Mesothelial cell of epicardium (in vitro differentiated cells): ENCODE results near the gene AKAP5. TPM values are rescaled to one million over a fixed set of nuclear protein-coding genes. Genes with fewer than 3 reads are reported as not detected.

Experiments used
- DNase-seq, 2 experiments: peaks; one replicate each; pipeline ENCODE4 v3.0.0; 2021; ENCODE audit warnings: low spot score in 2 of 2; ENCODE audit not compliant: unreplicated experiment in 2 of 2
- H3K27ac Mint-ChIP-seq: 2 replicates; pipeline ENCODE4 v1.8.0; 2021; ENCODE audit warnings: mixed read lengths
- H3K27me3 Mint-ChIP-seq: 2 replicates; pipeline ENCODE4 v1.8.0; 2021; ENCODE audit warnings: low read depth, mixed read lengths
- H3K36me3 Mint-ChIP-seq: 2 replicates; pipeline ENCODE4 v1.8.0; 2021; ENCODE audit warnings: mixed read lengths
- H3K4me1 Mint-ChIP-seq: 2 replicates; pipeline ENCODE4 v1.8.0; 2021; ENCODE audit warnings: mixed read lengths
- H3K4me3 Mint-ChIP-seq: 2 replicates; pipeline ENCODE4 v1.8.0; 2021; ENCODE audit warnings: mild to moderate bottlenecking, moderate library complexity, mixed read lengths
- H3K9me3 Mint-ChIP-seq: 2 replicates; pipeline ENCODE4 v1.8.0; 2021; ENCODE audit warnings: mixed read lengths
- CTCF ChIP-seq: fragments of 200-600 bp; sonication (generic); IDR thresholded peaks from one replicate; pipeline ENCODE4 v1.5.0; 2021; ENCODE audit warnings: antibody characterized with exemption; ENCODE audit not compliant: unreplicated experiment
- total RNA-seq: library from RNA; stranded (reverse); gene quantifications from 3 replicates; pipeline ENCODE4 v1.2.1, GENCODE V29; 2021

AKAP5 gene
- 2.0 to 2.1 TPM (median 2.1 TPM) in 3 replicates for total RNA-seq

- no peak for TF ChIP-seq CTCF
- DNase-seq: peak; percentile 82 to 86
- H3K36me3 Mint-ChIP-seq: peaks cover 6% of the 10 kb centered on the region
Observed at GRCh38 chr14:64465191-64465822, at the start of gene AKAP5. AKAP5 (plus strand) TSS chr14:64465499; CDS start chr14:64468395, 2,896 bp downstream.

GRCh38 chr14:64416348-64416932, 48.9 kb upstream of the AKAP5 start:
- Mint-ChIP-seq H3K9me3 (no peaks in the 10 kb centered on the region), H3K27ac (no peak overlapping the region), H3K27me3 (peaks cover 11% of the 10 kb centered on the region), H3K4me3 (no peak overlapping the region), H3K36me3 (peaks cover 49% of the 10 kb centered on the region), H3K4me1 (peaks cover 5% of the 10 kb centered on the region)
- no peak for DNase-seq
- TF ChIP-seq CTCF: no peak

More at GRCh38 chr14:64465191-64465822, at the start of gene AKAP5:
- H3K27ac Mint-ChIP-seq: peak within 1 kb of the TSS; percentile 35
- no peaks in the 10 kb centered on the region for H3K27me3 Mint-ChIP-seq
- peak within 1 kb of the TSS; percentile 77 for H3K4me3 Mint-ChIP-seq
- peaks cover 18% of the 10 kb centered on the region for H3K4me1 Mint-ChIP-seq
- no peaks in the 10 kb centered on the region for H3K9me3 Mint-ChIP-seq

- Mint-ChIP-seq H3K4me1 (peaks cover 5% of the 10 kb centered on the region), H3K9me3 (no peaks in the 10 kb centered on the region), H3K36me3 (peaks cover 47% of the 10 kb centered on the region), H3K27me3 (peaks cover 11% of the 10 kb centered on the region), H3K4me3 (no peak overlapping the region), H3K27ac (no peak overlapping the region)
- DNase-seq: no peak
- TF ChIP-seq CTCF: no peak
Observed at GRCh38 chr14:64417055-64417770, 48.1 kb upstream of the AKAP5 start.

- no peak overlapping the region for H3K27ac Mint-ChIP-seq
- no peak for TF ChIP-seq CTCF
- DNase-seq: no peak
- H3K4me1 Mint-ChIP-seq: peaks cover 5% of the 10 kb centered on the region
- H3K4me3 Mint-ChIP-seq: no peak overlapping the region
- no peaks in the 10 kb centered on the region for H3K9me3 Mint-ChIP-seq
- H3K27me3 Mint-ChIP-seq: peaks cover 13% of the 10 kb centered on the region
- H3K36me3 Mint-ChIP-seq: peaks cover 49% of the 10 kb centered on the region
Observed at GRCh38 chr14:64417771-64418125, 47.6 kb upstream of the AKAP5 start.

DNA sequence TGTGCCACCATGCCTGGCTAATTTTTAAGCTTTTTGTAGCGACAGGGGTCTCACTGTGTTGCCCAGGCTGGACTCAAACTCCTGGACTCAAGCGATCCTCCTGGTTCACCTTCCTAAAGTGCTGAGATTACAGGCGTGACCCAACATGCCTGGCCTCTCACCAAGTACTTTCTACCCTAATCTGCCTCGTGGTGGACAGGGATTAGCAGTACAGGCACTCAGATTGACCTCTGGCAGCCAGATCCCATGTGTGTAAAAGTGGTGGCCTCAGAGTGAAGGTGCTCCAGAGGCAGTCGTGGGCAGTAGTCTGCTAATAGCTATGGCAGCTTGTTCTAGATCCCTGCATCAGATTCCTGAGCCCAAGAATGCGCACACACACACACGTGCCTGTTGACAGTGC, 46.3 kb upstream of the AKAP5 start:
- Mint-ChIP-seq H3K27ac (no peak overlapping the region), H3K4me3 (no peak overlapping the region), H3K4me1 (peaks cover 5% of the 10 kb centered on the region), H3K27me3 (peaks cover 20% of the 10 kb centered on the region), H3K36me3 (peaks cover 54% of the 10 kb centered on the region), H3K9me3 (no peaks in the 10 kb centered on the region)
- no peak for DNase-seq
- TF ChIP-seq CTCF: no peak
